Keratinocyte (primary cell): ENCODE results near the gene CCDC107. TPM values are rescaled to one million over a fixed set of nuclear protein-coding genes. Genes with fewer than 3 reads are reported as not detected.

Source experiments
- DNase-seq: peaks from one replicate; pipeline ENCODE4 v3.0.0-alpha.2; 2011; ENCODE audit warnings: low read depth, missing footprints, low spot score
- FAIRE-seq: peaks from 2 replicates; lab custom pipeline; 2011; peaks lifted over from hg19 to GRCh38; lab: Jason Lieb, UNC
- H2AFZ ChIP-seq: 2 replicates; pipeline ENCODE4 v1.6.0; 2012; ENCODE audit warnings: low read length, control low read depth, inconsistent platforms; ENCODE audit not compliant: control insufficient read depth
- H3K27ac ChIP-seq: 2 replicates; pipeline ENCODE4 v1.5.1; 2011; ENCODE audit warnings: low read length; ENCODE audit not compliant: control insufficient read depth, insufficient read depth
- H3K27me3 ChIP-seq: 3 replicates; pipeline ENCODE4 v1.6.0; 2011; ENCODE audit warnings: low read length; ENCODE audit not compliant: control insufficient read depth, insufficient read depth; ENCODE audit errors: extremely low read depth
- H3K36me3 ChIP-seq, 2 experiments: 2 replicates in 1 of 2; 3 replicates in 1 of 2; pipeline ENCODE4 v1.5.1; 2011; ENCODE audit warnings: low read length in 2 of 2, mild to moderate bottlenecking in 1 of 2; ENCODE audit not compliant: control insufficient read depth in 2 of 2, insufficient read depth in 2 of 2; ENCODE audit errors: extremely low read depth in 1 of 2
- H3K4me1 ChIP-seq: 3 replicates; pipeline ENCODE4 v1.5.1; 2011; ENCODE audit warnings: low read length; ENCODE audit not compliant: control insufficient read depth, insufficient read depth; ENCODE audit errors: extremely low read depth
- H3K4me2 ChIP-seq: 3 replicates; pipeline ENCODE4 v1.6.0; 2011; ENCODE audit warnings: low read depth, low read length; ENCODE audit not compliant: control insufficient read depth, insufficient read depth; ENCODE audit errors: extremely low read depth
- H3K4me3 ChIP-seq, 3 experiments: fragments of 200-600 bp in 1 of 3; sonication (generic) in 1 of 3; 2 replicates in 2 of 3; 3 replicates in 1 of 3; pipeline ENCODE4 v1.5.1; 2011 to 2016; ENCODE audit warnings: low read length in 3 of 3, mild to moderate bottlenecking in 3 of 3, control low read depth in 2 of 3, inconsistent platforms in 1 of 3, low read depth in 1 of 3, mixed read lengths in 1 of 3, mixed run types in 1 of 3, moderate library complexity in 1 of 3; ENCODE audit not compliant: control insufficient read depth in 2 of 3, insufficient read depth in 2 of 3; ENCODE audit errors: extremely low read depth in 1 of 3
- H3K79me2 ChIP-seq: 2 replicates; pipeline ENCODE4 v1.6.0; 2012; ENCODE audit warnings: low read length; ENCODE audit not compliant: control insufficient read depth, insufficient read depth
- H3K9ac ChIP-seq: 3 replicates; pipeline ENCODE4 v1.6.0; 2011; ENCODE audit warnings: low read length; ENCODE audit not compliant: control insufficient read depth, insufficient read depth; ENCODE audit errors: extremely low read depth
- H3K9me1 ChIP-seq: 3 replicates; pipeline ENCODE4 v1.6.0; 2011; ENCODE audit warnings: low read length; ENCODE audit not compliant: control insufficient read depth, insufficient read depth; ENCODE audit errors: extremely low read depth
- H3K9me3 ChIP-seq: 2 replicates; pipeline ENCODE4 v1.5.1; 2012; ENCODE audit warnings: low read depth, low read length; ENCODE audit not compliant: control insufficient read depth
- H4K20me1 ChIP-seq: 3 replicates; pipeline ENCODE4 v1.6.0; 2011; ENCODE audit warnings: low read length; ENCODE audit not compliant: control insufficient read depth, insufficient read depth; ENCODE audit errors: extremely low read depth
- EZH2 ChIP-seq: IDR thresholded peaks from one replicate; pipeline ENCODE4 v1.6.1; 2012; ENCODE audit warnings: inconsistent platforms, mild to moderate bottlenecking, low read length, moderate library complexity
- dilution Hi-C: fragments of 300-500 bp; cut with MboI; formaldehyde crosslinking; loops from one replicate; pipeline ENCODE4 v1.7.0; 2020; ENCODE audit warnings: low sequenced_read_pairs; ENCODE audit not compliant: extremely low pct_ligation_motif_present
- polyA plus RNA-seq, 5 experiments: library from polyadenylated mRNA; depleted of rRNA in 3 of 5; stranded (reverse) in 3 of 5; stranded (forward) in 1 of 5; unstranded in 1 of 5; fragments of >200 nt; gene quantifications; 1 replicate in 1 of 5; 2 replicates in 3 of 5; 3 replicates in 1 of 5; pipeline versions ENCODE4 v1.2.1 to v1.2.3, GENCODE V29; 2011 to 2012; ENCODE audit warnings: missing spikeins in 2 of 5, low read depth in 1 of 5, low replicate concordance in 1 of 5
- TF ChIP-seq, protein P1 (sequence below), 3 experiments: IDR thresholded peaks in 1 of 3; conservative IDR thresholded peaks in 1 of 3; optimal IDR thresholded peaks in 1 of 3; 2 replicates in 2 of 3; 3 replicates in 1 of 3; pipeline versions ENCODE3 to v1.5.1; 2011; ENCODE audit warnings: low read length in 3 of 3, mild to moderate bottlenecking in 3 of 3, moderate library complexity in 2 of 3, control low read depth in 1 of 3, inconsistent platforms in 1 of 3; ENCODE audit not compliant: insufficient read depth in 2 of 3; ENCODE audit errors: extremely low read depth in 1 of 3

CCDC107 gene
- polyA plus RNA-seq, 1 donor (not counting 4 experiments of a cell fraction or from before 2014, with no cell fraction given), result 10.5 TPM

GRCh38 chr9:35664531-35665470 is 6.7 kb downstream of the CCDC107 start, which contains the start of gene ARHGEF39:
TSS of gene ARHGEF39 (minus strand) at chr9:35665195. CDS start at chr9:35665169, 26 bp downstream.
- Histone ChIP-seq H3K79me2 (no peaks in the 10 kb centered on the region), H4K20me1 (no peaks in the 10 kb centered on the region), H3K4me1 (peaks cover 17% of the 10 kb centered on the region), H3K27ac (peak within 1 kb of the TSS; percentile 51), H3K4me3 (peak within 1 kb of the TSS; percentile 39 to 78 (median 64)), H3K9ac (peak within 1 kb of the TSS; percentile 74), H3K4me2 (peak within 1 kb of the TSS; percentile 95), H2AFZ (peak within 1 kb of the TSS; percentile 88), H3K9me3 (no peaks in the 10 kb centered on the region), H3K27me3 (no peaks in the 10 kb centered on the region), H3K9me1 (no peaks in the 10 kb centered on the region), H3K36me3 (peaks cover 1 to 13% of the 10 kb centered on the region in 2 experiments)
- TF ChIP-seq EZH2, result no peak
- TF ChIP-seq, protein P1, sequence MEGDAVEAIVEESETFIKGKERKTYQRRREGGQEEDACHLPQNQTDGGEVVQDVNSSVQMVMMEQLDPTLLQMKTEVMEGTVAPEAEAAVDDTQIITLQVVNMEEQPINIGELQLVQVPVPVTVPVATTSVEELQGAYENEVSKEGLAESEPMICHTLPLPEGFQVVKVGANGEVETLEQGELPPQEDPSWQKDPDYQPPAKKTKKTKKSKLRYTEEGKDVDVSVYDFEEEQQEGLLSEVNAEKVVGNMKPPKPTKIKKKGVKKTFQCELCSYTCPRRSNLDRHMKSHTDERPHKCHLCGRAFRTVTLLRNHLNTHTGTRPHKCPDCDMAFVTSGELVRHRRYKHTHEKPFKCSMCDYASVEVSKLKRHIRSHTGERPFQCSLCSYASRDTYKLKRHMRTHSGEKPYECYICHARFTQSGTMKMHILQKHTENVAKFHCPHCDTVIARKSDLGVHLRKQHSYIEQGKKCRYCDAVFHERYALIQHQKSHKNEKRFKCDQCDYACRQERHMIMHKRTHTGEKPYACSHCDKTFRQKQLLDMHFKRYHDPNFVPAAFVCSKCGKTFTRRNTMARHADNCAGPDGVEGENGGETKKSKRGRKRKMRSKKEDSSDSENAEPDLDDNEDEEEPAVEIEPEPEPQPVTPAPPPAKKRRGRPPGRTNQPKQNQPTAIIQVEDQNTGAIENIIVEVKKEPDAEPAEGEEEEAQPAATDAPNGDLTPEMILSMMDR (optimal IDR thresholded peaks at IDR 0.05 in 1 of 3, IDR thresholded peaks at IDR 0.05 in 1 of 3, conservative IDR thresholded peaks at IDR 0.05 in 1 of 3; ENCODE audit: extremely low read depth in 1 of 3, insufficient read depth in 2 of 3, low read length in 3 of 3), result peak in 1 of 3 experiments; percentile 67
- FAIRE-seq (no peak), DNase-seq (no peak)
- dilution Hi-C loops, result no loop called here

GRCh38 chr9:35665471-35665818 is 7.4 kb downstream of the CCDC107 start:
- no peaks in the 10 kb centered on the region for H3K27me3 ChIP-seq
- no peak for DNase-seq
- H2AFZ ChIP-seq, result peak overlapping the region; percentile 88
- H3K27ac ChIP-seq, result peak overlapping the region; percentile 36
- dilution Hi-C loops, result no loop called here
- TF ChIP-seq, protein P1 (optimal IDR thresholded peaks at IDR 0.05 in 1 of 3, IDR thresholded peaks at IDR 0.05 in 1 of 3, conservative IDR thresholded peaks at IDR 0.05 in 1 of 3; ENCODE audit: extremely low read depth in 1 of 3, insufficient read depth in 2 of 3, low read length in 3 of 3), result no peak
- no peak for TF ChIP-seq EZH2
- H3K4me3 ChIP-seq, result peak overlapping the region; percentile 39 to 78 (median 64)
- no peaks in the 10 kb centered on the region for H3K9me3 ChIP-seq
- H4K20me1 ChIP-seq, result no peaks in the 10 kb centered on the region
- H3K9me1 ChIP-seq, result no peaks in the 10 kb centered on the region
- peak overlapping the region; percentile 95 for H3K4me2 ChIP-seq
- FAIRE-seq, result no peak
- peaks cover 17% of the 10 kb centered on the region for H3K4me1 ChIP-seq
- H3K79me2 ChIP-seq, result no peaks in the 10 kb centered on the region
- peak overlapping the region; percentile 74 for H3K9ac ChIP-seq
- peaks cover 0 to 13% of the 10 kb centered on the region in 2 experiments for H3K36me3 ChIP-seq
